AG10803 (cell line): ENCODE data around the gene SPATA24.
"Not testable (repeated sequence)": the region's sequence is repeated elsewhere in the genome, so short reads cannot be mapped to it uniquely, and the experiment has no call there.

ENCODE experiments used
- DNase-seq: peaks from one replicate; pipeline ENCODE4 v3.0.0; 2010; ENCODE audit warnings: low read depth
- H3K4me3 ChIP-seq: 2 replicates; pipeline ENCODE4 v1.5.1; 2011; ENCODE audit warnings: mild to moderate bottlenecking, low read length, control low read depth
- TF ChIP-seq, protein P1 (sequence below): conservative IDR thresholded peaks from 2 replicates; pipeline ENCODE4 v1.5.1; 2011; ENCODE audit warnings: mild to moderate bottlenecking, low read length, control low read depth, inconsistent platforms

Gene SPATA24

DNA sequence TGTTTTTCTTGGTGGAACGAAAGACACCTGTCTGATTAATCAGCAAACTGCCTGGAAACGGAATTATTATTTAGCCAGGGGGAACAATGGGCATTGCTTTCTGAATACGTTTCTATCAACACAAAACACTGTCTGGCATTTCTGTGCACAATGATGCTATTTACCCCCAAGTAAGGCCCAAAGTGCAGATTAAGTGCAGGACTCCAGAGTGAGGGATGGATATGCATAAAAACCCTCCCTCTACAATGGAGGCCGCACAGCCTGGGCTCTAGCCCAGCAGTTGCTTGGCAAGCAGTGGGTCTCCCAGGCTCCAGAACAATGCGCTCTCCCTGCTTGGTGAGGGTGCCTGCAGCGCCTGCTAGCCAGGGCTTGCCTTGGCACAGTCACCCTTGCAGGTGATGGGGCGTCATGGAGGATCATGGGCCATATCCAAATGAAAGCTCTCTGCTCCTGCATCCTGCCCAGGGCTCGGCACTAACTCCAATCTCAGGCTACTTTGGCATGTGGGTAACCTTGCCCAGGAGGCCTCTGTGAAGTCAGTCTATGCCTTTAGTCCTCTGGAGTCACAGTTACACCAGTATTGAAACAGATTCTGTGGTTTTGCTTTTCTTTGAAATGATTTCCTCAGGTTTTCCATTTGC, 11.5 kb upstream of the SPATA24 start:
- TF ChIP-seq, protein P1, sequence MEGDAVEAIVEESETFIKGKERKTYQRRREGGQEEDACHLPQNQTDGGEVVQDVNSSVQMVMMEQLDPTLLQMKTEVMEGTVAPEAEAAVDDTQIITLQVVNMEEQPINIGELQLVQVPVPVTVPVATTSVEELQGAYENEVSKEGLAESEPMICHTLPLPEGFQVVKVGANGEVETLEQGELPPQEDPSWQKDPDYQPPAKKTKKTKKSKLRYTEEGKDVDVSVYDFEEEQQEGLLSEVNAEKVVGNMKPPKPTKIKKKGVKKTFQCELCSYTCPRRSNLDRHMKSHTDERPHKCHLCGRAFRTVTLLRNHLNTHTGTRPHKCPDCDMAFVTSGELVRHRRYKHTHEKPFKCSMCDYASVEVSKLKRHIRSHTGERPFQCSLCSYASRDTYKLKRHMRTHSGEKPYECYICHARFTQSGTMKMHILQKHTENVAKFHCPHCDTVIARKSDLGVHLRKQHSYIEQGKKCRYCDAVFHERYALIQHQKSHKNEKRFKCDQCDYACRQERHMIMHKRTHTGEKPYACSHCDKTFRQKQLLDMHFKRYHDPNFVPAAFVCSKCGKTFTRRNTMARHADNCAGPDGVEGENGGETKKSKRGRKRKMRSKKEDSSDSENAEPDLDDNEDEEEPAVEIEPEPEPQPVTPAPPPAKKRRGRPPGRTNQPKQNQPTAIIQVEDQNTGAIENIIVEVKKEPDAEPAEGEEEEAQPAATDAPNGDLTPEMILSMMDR = no peak
- H3K4me3 ChIP-seq = no peak overlapping the region
- DNase-seq = no peak

DNA sequence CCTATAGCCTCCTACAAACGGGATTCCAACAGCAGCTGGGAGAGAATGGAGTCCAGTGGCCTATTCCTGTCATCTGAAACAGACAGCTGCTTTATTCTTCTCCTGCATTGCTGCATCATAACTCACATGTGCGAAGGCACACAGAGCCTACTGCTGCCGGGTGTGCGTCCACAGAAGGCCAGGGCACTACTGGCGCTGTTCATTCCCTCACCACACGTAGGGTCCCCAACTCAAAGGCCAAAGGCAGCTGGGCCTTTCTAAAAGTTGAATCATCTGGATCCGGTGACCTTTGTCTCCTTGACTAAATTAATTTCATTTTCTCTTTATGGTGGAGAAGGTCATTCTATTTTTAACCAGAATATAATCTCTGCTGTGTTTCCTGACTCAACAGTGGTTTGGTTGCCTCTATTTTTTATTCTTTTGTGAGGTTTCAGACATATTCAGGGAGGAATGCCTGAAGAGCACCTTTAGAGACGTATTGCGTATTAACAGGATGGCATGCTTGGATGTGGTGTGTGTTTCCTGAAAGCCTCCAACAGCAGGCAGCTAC, 10.8 kb upstream of the SPATA24 start:
- TF ChIP-seq, protein P1 = no peak
- no peak overlapping the region for H3K4me3 ChIP-seq
- DNase-seq = no peak

DNA sequence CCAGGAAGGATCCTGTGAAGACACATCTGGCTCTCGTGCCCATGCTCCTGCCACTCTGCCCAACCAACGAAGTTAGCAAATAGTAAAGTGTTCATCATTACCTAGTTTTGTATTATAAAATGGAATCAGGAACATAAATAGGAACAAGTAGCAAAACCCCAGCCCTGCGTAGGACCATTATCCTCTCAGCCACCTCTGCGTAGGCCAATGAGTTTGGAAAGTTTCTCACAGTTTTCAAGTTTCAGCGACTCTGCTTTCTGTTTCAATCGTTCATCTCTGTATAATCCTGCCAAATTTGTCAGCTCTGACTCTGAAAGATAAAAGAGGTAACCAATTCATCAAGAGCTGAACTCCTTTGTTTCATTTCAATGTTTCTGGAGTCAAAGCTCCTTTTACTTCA, 10.1 kb upstream of the SPATA24 start:
- no peak overlapping the region for H3K4me3 ChIP-seq
- TF ChIP-seq, protein P1 = no peak
- no peak for DNase-seq

DNA sequence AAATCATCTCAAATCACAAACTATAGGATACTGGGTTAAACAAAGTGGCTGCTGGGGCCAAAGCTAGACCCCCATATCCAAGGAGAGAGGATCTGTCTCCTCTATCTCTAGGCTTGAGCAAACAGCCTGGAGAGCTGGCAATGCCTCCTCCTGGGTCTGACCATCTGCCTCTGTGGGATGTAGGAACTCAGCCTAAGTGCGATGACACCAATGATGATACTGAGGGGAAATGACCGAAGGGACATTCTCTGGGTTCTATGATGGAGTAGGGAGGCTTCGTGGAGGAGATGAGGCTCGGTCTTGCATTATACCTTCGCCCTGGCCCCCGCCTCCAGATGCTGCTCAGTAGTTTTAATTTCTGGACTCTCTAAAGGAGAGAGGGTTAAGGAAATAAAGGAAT, 9.3 kb upstream of the SPATA24 start:
- no peak for DNase-seq
- no peak overlapping the region for H3K4me3 ChIP-seq
- TF ChIP-seq, protein P1 = no peak

DNA sequence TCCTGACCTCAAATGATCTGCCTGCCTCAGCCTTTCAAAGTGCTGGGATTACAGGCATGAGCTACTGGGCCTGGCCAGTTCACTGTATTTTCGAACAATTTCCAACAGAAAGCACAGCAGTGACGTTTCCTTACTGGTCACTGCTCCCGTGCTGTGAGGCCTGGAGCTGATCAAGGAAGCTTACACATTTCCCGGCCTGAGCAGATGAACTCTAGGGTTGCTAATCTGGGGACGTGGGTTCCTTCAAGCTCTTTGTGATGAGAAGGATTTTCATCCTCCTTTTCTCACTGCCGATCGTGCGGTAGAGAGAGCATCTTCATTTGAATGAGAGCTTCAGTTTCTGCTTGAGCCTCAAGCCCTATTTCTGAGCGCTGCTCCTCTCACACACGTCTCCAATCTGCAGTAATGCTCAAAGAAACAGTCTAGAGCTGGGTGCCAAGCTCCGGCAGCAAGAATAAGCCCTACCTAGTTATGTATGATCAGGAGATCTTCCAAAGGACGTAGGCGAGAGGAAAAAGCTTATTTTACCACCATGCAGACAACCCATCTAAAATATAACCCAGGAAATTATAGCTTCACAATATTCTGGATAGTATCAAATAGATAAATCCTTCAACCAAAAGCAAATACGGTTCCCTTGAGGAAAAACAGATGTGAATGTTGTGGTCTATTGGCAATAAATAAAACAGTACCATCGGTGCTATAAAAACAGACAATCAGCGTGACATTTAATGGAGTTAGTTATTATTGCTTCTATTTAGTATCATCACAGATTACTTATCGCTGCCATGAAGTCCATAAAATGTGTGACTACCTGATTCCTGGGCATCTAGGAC, 7.3 kb upstream of the SPATA24 start:
- TF ChIP-seq, protein P1 = no peak
- peak; percentile 58 for DNase-seq
- H3K4me3 ChIP-seq = no peak overlapping the region

DNA sequence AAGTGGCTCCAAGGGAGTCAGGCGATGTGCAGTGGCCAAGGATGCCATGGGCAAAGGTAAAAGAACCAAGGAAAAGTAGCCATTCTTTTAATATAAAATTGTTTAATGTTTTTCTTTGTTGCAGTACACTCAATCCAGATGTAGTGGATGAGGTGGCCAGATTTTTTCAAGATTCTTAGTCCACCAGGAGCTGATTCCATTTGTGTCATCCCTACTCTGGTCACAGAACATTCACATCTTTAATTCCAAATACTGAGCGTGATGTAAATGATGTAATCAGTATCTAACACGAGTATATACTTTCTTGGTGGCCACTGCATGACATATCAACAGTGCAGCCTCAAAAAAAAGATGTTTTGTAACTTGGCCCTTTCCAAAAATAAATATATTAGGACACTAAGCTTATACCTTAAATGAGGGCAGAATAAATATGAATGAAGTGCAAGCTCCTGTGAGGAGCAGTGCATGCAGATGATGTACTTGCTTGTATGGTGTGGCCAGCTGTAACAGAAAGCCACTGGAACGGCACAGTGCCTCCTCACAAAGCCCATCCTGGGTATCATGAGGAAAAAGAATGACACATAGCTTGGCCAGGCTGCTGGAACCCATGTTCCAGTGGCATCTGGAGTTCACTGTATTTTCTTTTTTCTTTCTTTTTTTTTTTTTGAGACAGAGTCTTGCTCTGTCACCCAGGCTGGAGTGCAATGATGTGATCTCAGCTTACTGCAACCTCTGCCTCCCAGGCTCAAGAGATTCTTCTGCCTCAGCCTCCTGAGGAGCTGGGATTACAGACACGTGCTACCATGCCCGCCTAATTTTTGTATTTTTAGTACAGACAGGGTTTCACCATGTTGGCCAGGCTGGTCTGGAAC, 6.5 kb upstream of the SPATA24 start:
- no peak overlapping the region for H3K4me3 ChIP-seq
- peak; percentile 39 for DNase-seq
- TF ChIP-seq, protein P1 = no peak

DNA sequence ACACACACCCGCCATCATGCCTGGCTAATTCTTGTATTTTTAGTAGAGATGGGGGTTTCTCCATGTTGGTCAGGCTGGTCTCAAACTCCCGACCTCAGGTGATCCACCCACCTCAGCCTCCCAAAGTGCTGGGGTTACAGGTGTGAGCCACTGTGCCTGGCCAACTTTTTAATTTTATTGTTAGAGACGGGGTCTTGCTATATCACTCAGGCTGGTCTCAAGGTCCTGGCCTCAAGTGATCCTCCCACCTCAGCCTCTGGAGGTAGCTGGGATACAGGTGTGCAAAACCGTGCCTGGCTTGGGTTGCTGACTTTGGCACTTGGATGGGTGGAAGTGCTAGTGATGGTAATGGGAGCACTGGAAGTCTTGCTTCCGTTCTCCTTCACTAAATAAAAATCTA, 5.2 kb upstream of the SPATA24 start:
- not testable (repeated sequence) for DNase-seq

More for the DNA sequence above, 5.2 kb upstream of the SPATA24 start:
- not testable (repeated sequence) for H3K4me3 ChIP-seq
